ENCODE measurements around the gene NRG2. TPM values are rescaled to one million over a fixed set of nuclear protein-coding genes. Genes with fewer than 3 reads are reported as not detected.
A peak's percentile ranks its signal among the peaks of the same experiment; 100 is the strongest.

Gene NRG2
- total RNA-seq, 4 donors from 2014 or later = 5.3 to 8.8 (median 7.5) TPM

DNA sequence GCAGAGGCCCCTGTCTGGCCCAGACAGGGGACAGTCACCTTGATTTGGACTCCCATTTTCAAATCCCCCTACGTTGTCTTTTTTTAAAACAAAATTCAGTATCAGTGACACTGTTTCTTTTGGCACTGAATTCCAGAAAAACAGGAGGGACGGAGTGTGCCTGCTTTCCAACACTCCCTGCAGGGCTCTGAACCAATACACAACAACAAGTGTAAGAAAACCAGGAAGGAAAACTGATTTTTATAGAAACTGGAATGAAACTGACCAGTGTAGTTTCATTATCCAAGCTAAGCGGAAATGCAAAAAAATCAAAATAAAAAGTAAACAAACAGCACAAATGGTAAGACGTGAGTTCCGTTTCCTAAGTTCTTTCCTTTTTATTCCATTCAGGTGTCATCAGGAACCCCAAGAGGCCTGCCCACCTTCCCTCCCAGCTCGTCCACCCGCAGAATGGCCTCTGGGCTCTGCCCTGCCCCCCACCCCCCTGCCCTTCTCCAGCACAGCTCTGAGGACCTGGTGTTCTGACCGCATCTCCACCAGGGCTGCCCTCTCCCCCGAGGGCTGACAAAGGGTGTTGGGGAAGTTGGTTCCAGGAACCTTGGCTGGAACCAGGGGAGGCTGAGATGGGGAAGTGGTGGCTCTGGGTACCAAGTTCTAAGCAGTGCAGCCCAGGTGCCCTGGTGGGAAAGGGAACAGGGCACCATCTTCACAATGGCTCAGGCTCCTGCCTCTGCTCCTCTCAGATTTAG, 173.9 kb downstream of the NRG2 start:
- 66 to 69% methylated on average over 9 of the region's 9 CpGs for WGBS, 2 donors
- intact Hi-C loops (cut with DNase I; ENCODE audit: low total_unique reads) = no loop called here
- no peak overlapping the region for H3K4me3 ChIP-seq (ENCODE audit: low read depth, poor library complexity, severe bottlenecking)
- no peak for DNase-seq (ENCODE audit: low spot score in 2 of 2)
- TF ChIP-seq, protein P1, sequence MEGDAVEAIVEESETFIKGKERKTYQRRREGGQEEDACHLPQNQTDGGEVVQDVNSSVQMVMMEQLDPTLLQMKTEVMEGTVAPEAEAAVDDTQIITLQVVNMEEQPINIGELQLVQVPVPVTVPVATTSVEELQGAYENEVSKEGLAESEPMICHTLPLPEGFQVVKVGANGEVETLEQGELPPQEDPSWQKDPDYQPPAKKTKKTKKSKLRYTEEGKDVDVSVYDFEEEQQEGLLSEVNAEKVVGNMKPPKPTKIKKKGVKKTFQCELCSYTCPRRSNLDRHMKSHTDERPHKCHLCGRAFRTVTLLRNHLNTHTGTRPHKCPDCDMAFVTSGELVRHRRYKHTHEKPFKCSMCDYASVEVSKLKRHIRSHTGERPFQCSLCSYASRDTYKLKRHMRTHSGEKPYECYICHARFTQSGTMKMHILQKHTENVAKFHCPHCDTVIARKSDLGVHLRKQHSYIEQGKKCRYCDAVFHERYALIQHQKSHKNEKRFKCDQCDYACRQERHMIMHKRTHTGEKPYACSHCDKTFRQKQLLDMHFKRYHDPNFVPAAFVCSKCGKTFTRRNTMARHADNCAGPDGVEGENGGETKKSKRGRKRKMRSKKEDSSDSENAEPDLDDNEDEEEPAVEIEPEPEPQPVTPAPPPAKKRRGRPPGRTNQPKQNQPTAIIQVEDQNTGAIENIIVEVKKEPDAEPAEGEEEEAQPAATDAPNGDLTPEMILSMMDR (IDR thresholded peaks at IDR 0.05) = no peak
- no peak for TF ChIP-seq POLR2A (IDR thresholded peaks at IDR 0.05)

DNA sequence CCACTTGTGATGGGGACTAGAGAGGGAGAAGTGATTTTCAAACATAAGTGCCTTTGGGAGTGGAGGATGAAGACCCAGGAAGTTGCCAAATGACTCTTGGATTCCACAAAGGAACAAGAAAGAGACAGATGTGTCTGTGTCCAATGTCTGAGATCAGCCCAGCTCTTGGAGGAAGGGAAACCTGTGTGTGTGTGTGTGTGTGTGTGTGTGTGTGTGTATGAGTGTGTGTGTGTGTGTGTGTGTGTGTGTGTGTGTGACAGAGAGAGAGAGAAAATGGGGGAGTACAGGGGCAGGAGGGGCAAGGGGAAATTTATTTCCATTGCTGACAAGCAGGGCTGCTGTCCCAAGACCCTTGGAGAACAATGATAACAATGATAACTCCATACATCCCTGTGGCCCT, 175.5 kb downstream of the NRG2 start:
- H3K4me3 ChIP-seq (ENCODE audit: low read depth, poor library complexity, severe bottlenecking) = no peak overlapping the region
- DNase-seq (ENCODE audit: low spot score in 2 of 2) = no peak
- TF ChIP-seq, protein P1 (IDR thresholded peaks at IDR 0.05) = no peak
- TF ChIP-seq POLR2A (IDR thresholded peaks at IDR 0.05) = no peak
- intact Hi-C loops (cut with DNase I; ENCODE audit: low total_unique reads) = no loop called here

DNA sequence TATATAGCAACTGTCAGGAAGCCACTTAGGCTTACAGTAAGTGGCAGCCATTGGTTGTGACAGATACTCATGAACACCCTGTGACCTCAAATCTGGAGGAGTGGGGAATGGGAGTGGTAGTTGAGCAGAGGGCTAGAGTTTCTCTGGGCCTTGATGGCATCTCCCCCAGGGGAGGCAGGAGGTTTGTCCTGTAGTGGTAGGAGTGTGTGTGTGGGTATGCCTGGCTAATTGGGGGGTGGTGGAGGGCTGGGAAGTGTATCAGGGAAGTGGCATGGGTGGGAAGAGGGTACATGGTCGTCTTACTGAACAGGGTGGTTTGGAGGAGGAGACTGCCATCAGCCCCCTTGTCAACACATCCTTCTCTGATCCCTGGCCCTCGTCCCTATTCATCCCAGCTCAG, 176.0 kb downstream of the NRG2 start:
- TF ChIP-seq, protein P1 (IDR thresholded peaks at IDR 0.05) = no peak
- no peak for TF ChIP-seq POLR2A (IDR thresholded peaks at IDR 0.05)
- DNase-seq (ENCODE audit: low spot score in 2 of 2) = no peak
- H3K4me3 ChIP-seq (ENCODE audit: low read depth, poor library complexity, severe bottlenecking) = no peak overlapping the region
- intact Hi-C loops (cut with DNase I; ENCODE audit: low total_unique reads) = no loop called here
- WGBS, 2 donors = 72 to 73% methylated on average over 2 of the region's 2 CpGs

DNA sequence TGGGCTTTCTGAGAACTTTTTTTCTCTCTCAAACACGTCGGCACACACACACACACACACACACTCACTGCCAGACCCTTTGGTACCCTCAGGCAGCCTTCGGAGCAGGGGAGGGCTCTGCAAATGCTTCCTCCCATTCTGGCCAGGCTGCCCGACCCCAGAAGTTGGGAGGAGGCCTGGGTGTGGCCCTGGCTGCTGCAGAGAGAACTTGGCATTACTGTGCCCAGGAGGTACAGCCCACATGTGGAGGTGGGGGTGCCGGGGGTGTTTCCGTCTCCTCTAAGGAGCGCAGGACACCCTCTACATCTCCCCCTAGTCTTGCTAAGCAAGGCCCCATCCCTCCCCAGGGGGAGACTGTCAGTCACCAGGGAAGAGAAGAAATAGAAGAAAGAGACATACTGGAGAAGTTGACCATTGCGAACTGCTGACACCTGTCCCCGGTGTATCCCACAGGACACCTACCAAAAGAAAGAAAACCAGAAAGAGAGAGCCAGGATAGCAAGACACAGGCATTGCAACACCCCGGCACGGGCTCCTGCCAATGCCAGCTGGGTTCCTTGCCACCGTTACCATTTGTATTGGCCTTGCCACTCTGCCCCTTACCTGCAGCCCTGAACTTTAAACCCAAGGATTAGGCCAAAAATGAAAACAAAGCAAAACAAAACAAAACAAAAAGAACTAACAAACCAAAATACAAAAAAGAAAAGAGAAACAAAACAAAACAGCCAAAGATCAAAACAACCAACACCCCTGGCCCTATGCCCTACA, 178.2 kb downstream of the NRG2 start:
- H3K4me3 ChIP-seq (ENCODE audit: low read depth, poor library complexity, severe bottlenecking) = no peak overlapping the region
- DNase-seq (ENCODE audit: low spot score in 2 of 2) = no peak
- 55 to 58% methylated on average over 12 of the region's 12 CpGs for WGBS, 2 donors
- TF ChIP-seq, protein P1 (IDR thresholded peaks at IDR 0.05) = no peak
- TF ChIP-seq POLR2A (IDR thresholded peaks at IDR 0.05) = no peak
- intact Hi-C loops (cut with DNase I; ENCODE audit: low total_unique reads) = loop anchor here (5.0 kb wide), 1 partner anchor 78 kb away; no protein-coding TSS in a partner anchor

DNA sequence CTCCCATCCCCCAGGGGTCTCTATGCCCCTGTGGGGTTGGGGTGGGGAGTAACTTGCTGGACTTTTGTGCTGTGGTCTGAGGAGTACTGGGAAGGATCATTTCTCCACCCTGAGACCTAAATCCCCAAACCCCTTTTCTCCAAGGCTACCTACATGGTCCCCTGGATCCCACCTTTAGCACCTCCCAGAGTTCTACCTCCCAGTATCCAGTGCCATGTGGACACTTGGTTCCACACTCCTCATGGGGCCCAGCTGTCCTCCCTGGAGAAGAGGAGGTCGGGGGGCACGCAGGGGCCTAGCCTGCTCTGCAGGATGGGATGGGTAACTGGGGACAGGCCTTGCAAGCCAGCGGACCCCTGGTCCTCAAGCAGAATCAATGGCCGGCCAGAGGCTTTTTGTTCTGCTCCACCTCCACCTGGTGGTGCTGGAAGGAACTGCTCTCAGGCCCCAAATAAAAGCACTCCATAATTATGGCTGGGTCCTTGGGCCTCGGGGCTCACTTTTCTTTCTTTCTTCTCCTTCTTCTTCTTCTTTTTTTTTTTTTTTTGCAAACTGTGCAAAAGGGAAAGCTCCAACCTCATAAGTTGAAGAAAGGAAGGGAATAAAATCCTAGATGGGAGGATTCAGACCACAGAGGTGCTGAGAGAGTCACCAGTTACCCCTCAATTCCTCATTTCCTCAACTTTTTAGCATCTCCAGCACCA, 179.1 kb downstream of the NRG2 start:
- peak; percentile 47 to 92 for DNase-seq (ENCODE audit: low spot score in 2 of 2)
- WGBS, 2 donors = 17 to 27% methylated on average over 5 of the region's 5 CpGs
- intact Hi-C loops (cut with DNase I; ENCODE audit: low total_unique reads) = loop anchor here (5.0 kb wide), 1 partner anchor 77 kb away; no protein-coding TSS in a partner anchor
- TF ChIP-seq, protein P1 (IDR thresholded peaks at IDR 0.05) = peak in 1 of 3 donors; percentile 49
- no peak for TF ChIP-seq POLR2A (IDR thresholded peaks at IDR 0.05)
- H3K4me3 ChIP-seq (ENCODE audit: low read depth, poor library complexity, severe bottlenecking) = no peak overlapping the region
